GM18861 (cell line): ENCODE data around the gene PROK2.

Experiments
- ATAC-seq: cut with Tn5 transposase; IDR thresholded peaks from one replicate; pipeline ENCODE4 v1.9.1; 2021; ENCODE audit not compliant: unreplicated experiment

Gene PROK2

DNA sequence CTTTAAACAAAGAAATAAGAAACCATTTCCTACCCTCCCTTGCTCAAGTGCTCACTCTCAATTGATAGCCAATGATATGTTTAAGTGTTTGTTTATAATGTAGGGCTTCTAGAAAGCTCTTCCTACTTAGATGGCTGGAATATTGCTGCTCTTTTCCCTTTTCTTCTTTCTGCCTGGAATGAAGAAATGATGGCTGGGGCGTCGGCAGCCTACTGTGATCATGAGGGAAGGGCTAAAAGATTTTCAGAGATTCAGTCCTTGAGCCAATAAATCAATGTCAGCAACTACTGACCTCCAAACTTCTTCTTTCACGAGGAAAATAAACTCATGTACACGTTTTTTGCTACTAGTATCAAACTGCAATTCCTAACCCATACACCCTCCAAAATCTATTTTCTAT, 33.3 kb downstream of the PROK2 start:
- no peak for ATAC-seq

DNA sequence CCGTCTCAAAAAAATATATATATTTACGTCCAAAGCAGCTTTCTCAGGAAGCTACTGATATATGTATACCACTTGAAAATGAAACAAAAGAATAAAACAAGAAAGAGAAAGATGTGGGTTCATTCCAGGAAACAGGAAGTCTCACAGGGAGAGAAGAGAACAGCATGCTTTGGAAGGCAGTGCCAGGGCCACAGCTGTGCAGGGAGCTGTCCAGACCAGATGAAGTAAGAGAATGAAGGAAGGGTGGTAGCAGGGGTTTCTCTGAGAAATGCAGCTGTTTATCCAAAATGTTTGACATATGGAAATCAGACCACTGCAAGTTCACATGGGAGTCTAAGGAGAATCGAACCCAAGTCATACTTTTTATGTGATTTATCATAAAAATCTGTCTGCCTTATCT, 40.2 kb downstream of the PROK2 start:
- ATAC-seq = no peak

- ATAC-seq = no peak
Observed at GRCh38 chr3:71742621-71743020, 42.3 kb downstream of the PROK2 start.

DNA sequence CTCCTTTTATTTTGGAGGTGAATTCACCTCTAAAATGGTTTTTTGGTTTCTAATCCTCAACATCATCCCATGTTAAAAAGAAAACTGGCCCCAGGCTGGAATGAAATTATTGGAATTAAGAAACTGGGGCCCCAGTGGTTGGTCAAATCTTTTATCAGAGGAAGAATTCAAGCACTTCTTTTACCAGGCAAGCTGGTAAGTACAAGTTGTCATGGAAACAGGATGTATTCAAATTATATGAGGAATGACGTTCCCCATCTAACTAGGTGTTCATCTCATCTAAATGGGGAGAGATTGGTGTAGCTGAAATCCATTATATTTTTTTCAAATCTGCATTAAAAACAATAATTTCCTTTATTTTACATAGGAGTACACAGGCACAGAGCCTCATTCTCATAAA, 50.1 kb downstream of the PROK2 start:
- no peak for ATAC-seq

DNA sequence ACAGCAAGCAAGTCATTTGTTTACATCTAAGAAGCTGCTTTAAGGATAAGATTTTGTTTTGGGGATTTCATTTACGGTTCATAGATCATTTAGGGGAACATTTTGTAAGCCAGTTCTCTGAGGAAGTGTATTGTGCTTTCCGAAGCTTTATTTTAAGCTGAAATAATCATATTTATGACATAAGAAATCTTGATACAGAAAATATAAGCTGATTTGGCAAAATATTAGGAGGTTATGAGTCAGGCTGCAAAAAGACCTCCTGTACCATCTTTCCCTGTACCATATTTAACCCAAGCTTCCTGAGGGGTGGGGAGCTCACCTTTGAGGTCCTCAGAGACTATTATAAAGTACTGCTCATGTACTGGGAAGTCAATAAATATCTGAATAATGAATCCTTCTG, 51.6 kb downstream of the PROK2 start:
- no peak for ATAC-seq

- no peak for ATAC-seq
Observed at GRCh38 chr3:71732637-71733036, 52.3 kb downstream of the PROK2 start.

- no peak for ATAC-seq
Observed at GRCh38 chr3:71728632-71729342, 56.2 kb downstream of the PROK2 start.

GRCh38 chr3:71726146-71726545, 58.8 kb downstream of the PROK2 start:
- no peak for ATAC-seq

DNA sequence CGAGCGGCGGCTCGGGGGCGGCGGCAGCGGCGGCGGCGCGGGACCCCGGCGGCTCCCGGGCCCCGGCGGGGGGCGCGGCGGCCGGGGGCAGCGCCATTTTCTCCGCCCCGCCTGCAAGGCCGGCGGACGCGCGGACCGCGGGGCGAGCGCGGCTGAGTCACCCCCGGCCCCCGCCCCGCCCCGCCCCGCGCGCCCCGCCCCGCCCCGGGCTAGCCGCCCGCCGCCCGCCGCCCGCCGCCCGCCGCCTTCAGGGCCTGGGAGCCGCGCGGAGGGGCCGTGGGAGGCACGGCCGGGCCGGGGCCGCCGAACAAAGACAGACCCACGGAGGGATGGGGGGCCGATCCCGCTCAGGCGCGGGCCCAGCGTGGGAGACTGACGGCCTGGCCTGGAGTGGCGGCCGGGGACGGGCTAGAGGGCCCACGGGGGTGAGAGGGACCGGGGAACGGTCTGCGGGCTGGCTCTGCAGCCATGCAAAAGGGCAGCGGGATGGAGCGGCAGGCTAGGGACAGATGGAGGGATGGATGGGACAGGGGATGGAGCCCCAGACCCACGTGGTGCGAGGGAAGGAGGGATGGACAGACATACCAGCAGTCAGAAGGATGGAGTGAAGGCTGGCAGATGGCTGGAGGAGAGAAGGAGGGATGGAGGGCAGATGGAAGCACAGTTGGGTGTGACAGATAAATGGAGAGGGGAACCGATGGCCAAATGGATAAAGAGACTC, 59.5 kb downstream of the PROK2 start, which contains the start of gene EIF4E3:
EIF4E3 (minus strand) TSS at position 132 of the 721 bp plus-strand sequence; CDS start at position 97, 35 bp downstream.
- ATAC-seq = no peak

- no peak for ATAC-seq
Observed at GRCh38 chr3:71724584-71725270, 60.2 kb downstream of the PROK2 start.

- ATAC-seq = no peak
Observed at GRCh38 chr3:71724171-71724453, 60.8 kb downstream of the PROK2 start.

- ATAC-seq = peak; percentile 44
Observed at GRCh38 chr3:71723452-71724170, 61.3 kb downstream of the PROK2 start.

- no peak for ATAC-seq
Observed at GRCh38 chr3:71722693-71723092, 62.3 kb downstream of the PROK2 start.
